Vagina (tissue), 2 donors: ENCODE measurements around the gene NUAK1. TPM values are rescaled to one million over a fixed set of nuclear protein-coding genes. Genes with fewer than 3 reads are reported as not detected.

Experiments used
- DNase-seq, 2 donors: peaks; one replicate each; pipeline ENCODE4 v3.0.0-alpha.2; 2017; ENCODE audit errors: extremely low spot score in 2 of 2
- H3K27ac ChIP-seq: fragments of 200-600 bp; sonication (generic); one replicate; pipeline ENCODE4 v1.5.1; 2019
- H3K27me3 ChIP-seq: fragments of 200-600 bp; sonication (generic); one replicate; pipeline ENCODE4 v1.5.1; 2019
- H3K36me3 ChIP-seq, 2 donors: fragments of 200-600 bp; sonication (generic); one replicate each; pipeline ENCODE4 v1.5.1; 2017 to 2019
- H3K4me1 ChIP-seq: fragments of 200-600 bp; sonication (generic); one replicate; pipeline ENCODE4 v1.5.1; 2019
- H3K4me3 ChIP-seq, 2 donors: fragments of 200-600 bp; sonication (generic); 1 replicate in 1 of 2; 2 replicates in 1 of 2; pipeline ENCODE4 v1.5.1; 2016 to 2019
- H3K9me3 ChIP-seq: fragments of 200-600 bp; sonication (generic); one replicate; pipeline ENCODE4 v1.5.1; 2019
- POLR2A ChIP-seq, 2 donors: fragments of 450-650 bp; IDR thresholded peaks; one replicate each; pipeline ENCODE4 v1.6.1; 2017; ENCODE audit warnings: antibody characterized with exemption in 2 of 2, mild to moderate bottlenecking in 2 of 2, moderate library complexity in 2 of 2
- POLR2AphosphoS5 ChIP-seq, 2 donors: sonication (generic); formaldehyde crosslinking; IDR thresholded peaks; one replicate each; pipeline ENCODE4 v1.9.0; 2017; ENCODE audit warnings: antibody characterized with exemption in 2 of 2, mild to moderate bottlenecking in 2 of 2, low read depth in 1 of 2; ENCODE audit not compliant: insufficient read depth in 1 of 2
- intact Hi-C: fragments of 100-400 bp; cut with DNase I; formaldehyde crosslinking; loops from one replicate; pipeline ENCODE4 v1.15.1; 2023
- total RNA-seq: library from RNA; depleted of rRNA; stranded (reverse); fragments of >200 nt; gene quantifications from one replicate; pipeline ENCODE4 v1.2.3, GENCODE V29; 2016
- TF ChIP-seq, protein P1 (sequence below), 3 experiments: fragments of 450-650 bp in 2 of 3; fragments of 200-600 bp in 1 of 3; sonication (generic) in 1 of 3; IDR thresholded peaks; one replicate each; pipeline ENCODE4 v1.5.1; 2017 to 2019; ENCODE audit warnings: antibody characterized with exemption in 3 of 3, mild to moderate bottlenecking in 2 of 3, moderate library complexity in 2 of 3

NUAK1 gene
- total RNA-seq, 1 donor from 2014 or later, result 22.8 TPM

DNA sequence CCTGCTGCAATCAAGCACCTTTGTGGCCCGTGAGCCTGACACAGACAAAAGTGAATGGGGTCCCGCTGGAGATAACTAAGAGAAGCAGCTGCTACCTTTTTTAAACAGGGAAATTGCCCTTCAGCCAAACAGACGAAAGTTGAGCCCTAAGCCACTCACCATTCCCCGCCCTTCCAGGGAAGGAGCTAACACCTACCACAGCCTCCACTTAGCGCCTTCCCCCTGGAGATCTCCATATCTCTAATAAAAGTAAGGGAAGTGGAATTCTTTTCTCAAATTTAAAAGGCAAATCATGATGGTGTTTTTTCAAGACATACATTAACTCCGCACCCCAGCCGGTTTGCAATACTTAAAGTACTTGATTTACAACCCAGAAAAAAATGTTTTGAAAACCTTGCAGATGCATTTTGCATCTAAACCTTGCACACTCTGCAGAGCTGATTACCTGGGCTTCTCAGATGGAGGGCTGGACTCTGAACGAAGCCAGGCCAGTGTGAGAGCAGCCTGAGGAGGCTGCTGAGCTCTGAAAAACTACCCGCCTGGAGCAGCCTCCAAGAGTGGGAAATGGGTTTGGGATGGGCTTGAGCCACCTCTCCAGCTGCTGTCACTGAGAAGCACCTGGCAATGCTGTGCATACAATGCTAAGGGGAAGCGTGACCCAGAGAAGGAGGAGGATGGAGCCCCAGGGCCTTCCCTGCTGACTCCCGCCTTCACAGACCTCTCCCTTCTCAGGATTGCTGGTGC is 10.0 kb downstream of the NUAK1 start:
- Histone ChIP-seq H3K27ac (peak overlapping the region; percentile 76), H3K4me1 (peaks cover 98% of the 10 kb centered on the region), H3K36me3 (no peaks in the 10 kb centered on the region), H3K9me3 (no peaks in the 10 kb centered on the region), H3K4me3 (no peak overlapping the region), H3K27me3 (no peaks in the 10 kb centered on the region)
- intact Hi-C loops, result no loop called here
- TF ChIP-seq POLR2AphosphoS5 (IDR thresholded peaks at IDR 0.05; ENCODE audit: insufficient read depth in 1 of 2, low read depth in 1 of 2) (no peak), POLR2A (IDR thresholded peaks at IDR 0.05) (no peak)
- TF ChIP-seq, protein P1, sequence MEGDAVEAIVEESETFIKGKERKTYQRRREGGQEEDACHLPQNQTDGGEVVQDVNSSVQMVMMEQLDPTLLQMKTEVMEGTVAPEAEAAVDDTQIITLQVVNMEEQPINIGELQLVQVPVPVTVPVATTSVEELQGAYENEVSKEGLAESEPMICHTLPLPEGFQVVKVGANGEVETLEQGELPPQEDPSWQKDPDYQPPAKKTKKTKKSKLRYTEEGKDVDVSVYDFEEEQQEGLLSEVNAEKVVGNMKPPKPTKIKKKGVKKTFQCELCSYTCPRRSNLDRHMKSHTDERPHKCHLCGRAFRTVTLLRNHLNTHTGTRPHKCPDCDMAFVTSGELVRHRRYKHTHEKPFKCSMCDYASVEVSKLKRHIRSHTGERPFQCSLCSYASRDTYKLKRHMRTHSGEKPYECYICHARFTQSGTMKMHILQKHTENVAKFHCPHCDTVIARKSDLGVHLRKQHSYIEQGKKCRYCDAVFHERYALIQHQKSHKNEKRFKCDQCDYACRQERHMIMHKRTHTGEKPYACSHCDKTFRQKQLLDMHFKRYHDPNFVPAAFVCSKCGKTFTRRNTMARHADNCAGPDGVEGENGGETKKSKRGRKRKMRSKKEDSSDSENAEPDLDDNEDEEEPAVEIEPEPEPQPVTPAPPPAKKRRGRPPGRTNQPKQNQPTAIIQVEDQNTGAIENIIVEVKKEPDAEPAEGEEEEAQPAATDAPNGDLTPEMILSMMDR (IDR thresholded peaks at IDR 0.05), result no peak
- no peak for DNase-seq

DNA sequence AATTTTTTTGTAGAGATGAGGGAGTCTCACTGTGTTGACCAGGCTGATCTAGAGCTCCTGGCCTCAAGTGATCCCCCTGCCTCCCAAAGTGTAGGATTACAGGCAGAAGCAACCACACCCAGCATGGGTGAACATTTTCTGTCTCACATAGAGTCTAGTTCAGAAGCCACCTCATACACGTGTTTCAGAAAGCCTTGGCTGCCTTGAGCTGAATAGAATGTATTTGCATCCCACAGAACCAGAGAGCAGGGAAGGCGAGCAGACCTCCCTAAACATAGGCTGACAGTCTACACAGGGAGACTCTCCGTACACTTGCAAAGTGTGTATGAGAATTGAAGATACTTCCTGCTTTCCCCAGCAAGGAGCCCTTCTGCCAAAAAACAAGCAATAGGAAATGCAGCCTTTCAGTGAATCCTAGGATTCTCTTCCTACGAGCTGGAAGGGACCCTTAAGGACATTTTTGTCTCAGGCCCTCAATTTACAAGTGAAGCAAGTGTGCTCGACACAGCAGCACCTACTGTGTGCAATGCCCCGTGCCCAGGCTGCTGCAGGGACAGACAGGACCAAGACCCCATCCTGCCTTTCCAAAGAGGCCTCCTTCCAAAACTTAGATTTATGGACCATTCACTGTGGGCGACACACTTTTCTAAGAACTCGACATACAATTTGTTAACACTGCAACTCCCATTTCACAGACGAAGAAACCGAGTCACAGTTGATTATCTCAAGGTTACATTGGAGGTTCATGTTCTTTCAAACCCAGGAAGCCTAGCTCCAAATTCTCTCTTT is 11.2 kb downstream of the NUAK1 start:
- DNase-seq, result no peak
- H3K4me1 ChIP-seq, result peaks cover 98% of the 10 kb centered on the region

DNA sequence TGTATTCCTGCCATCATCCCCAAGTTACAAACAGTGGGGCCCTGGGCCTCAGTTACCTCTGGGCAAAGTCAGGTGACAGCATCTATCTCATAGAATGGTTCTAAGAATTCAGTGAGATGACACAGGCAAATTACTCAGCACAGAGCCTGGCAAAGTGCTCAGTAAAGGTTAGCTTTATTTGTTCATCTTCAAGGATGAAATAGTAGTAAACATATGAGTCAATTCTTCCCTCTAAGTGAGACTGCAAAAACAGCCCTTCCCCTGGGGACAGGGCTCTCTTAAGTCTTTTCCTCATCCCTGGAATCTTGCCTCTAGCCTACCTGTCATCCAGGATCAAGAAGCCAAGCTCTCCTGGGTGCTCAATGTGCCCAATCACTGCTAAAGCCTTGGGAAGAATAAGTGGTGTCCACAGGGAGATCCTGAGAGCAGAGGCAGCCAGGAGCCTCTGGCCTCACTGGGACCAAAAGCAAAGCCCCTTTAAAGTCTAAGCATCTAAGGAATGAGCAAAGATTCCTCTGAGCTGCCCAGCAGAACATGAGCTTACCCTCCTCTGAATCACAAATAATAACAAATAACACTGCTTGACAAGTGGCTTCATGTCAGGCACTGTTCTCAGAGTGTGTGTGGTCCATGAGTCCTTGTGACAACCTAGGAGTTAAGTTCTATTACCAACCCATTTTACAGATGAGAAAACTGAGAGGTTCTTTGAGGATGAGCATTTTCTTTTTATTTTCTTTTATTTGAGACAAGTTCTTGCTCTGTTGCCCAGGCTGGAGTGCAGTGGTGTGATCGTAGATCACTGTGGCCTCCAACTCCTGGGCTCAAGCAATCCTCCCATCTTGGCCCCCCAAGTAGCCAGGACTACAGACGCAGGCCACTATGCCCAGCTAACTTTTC is 12.1 kb downstream of the NUAK1 start:
- no peak overlapping the region for H3K4me3 ChIP-seq
- peak overlapping the region; percentile 76 for H3K27ac ChIP-seq
- TF ChIP-seq POLR2AphosphoS5 (IDR thresholded peaks at IDR 0.05; ENCODE audit: insufficient read depth in 1 of 2, low read depth in 1 of 2) (peak in 1 of 2 donors; percentile 79), POLR2A (IDR thresholded peaks at IDR 0.05) (no peak)
- TF ChIP-seq, protein P1 (IDR thresholded peaks at IDR 0.05), result no peak
- no peak for DNase-seq
- no peaks in the 10 kb centered on the region for H3K27me3 ChIP-seq
- no peaks in the 10 kb centered on the region for H3K9me3 ChIP-seq
- H3K36me3 ChIP-seq, result no peaks in the 10 kb centered on the region
- intact Hi-C loops, result no loop called here
- peaks cover 98% of the 10 kb centered on the region for H3K4me1 ChIP-seq

More for the DNA sequence above, 11.2 kb downstream of the NUAK1 start:
- intact Hi-C loops, result no loop called here
- TF ChIP-seq POLR2A (IDR thresholded peaks at IDR 0.05) (no peak), POLR2AphosphoS5 (IDR thresholded peaks at IDR 0.05; ENCODE audit: insufficient read depth in 1 of 2, low read depth in 1 of 2) (no peak)
- TF ChIP-seq, protein P1 (IDR thresholded peaks at IDR 0.05), result no peak
- Histone ChIP-seq H3K36me3 (no peaks in the 10 kb centered on the region), H3K9me3 (no peaks in the 10 kb centered on the region), H3K27ac (peak overlapping the region; percentile 76), H3K27me3 (no peaks in the 10 kb centered on the region), H3K4me3 (no peak overlapping the region)

DNA sequence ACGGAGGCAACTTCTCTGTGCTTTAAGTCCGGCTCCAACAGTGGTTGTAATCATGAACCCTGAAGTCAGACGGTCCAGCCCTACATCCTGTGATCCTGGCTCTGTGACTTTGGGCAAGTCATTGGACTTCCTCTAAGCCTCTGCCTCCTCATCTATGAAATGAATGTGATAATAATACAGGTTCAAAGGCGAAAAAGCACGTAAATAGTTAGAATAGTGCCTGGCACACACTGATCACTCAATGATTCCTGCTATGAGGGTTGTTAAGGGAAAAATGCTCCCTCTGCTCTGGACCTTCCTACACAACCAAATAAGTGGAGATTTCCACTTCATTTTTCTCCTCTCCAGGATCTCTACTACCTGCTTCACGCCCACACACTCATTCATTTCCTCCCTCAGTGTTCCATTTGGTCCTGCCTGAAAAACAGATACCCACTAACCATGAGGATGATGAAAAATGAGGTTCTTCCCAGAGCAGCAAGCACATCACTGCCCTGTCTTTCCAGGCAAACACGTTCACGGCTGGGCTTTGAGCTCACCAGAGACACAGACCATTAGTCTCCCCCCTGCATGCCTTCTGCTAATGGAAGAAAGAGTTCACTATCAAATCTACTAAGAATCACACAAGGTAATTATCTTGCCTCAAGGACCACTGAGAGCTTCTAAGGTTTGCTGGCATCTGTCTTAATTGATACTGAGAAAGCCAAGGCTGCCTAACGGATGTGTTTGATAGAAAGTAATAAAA is 13.2 kb downstream of the NUAK1 start:
- TF ChIP-seq, protein P1 (IDR thresholded peaks at IDR 0.05), result no peak
- TF ChIP-seq POLR2AphosphoS5 (IDR thresholded peaks at IDR 0.05; ENCODE audit: insufficient read depth in 1 of 2, low read depth in 1 of 2), result no peak
- TF ChIP-seq POLR2A (IDR thresholded peaks at IDR 0.05), result no peak
- H3K36me3 ChIP-seq, result no peaks in the 10 kb centered on the region

More for the DNA sequence above, 13.2 kb downstream of the NUAK1 start:
- Histone ChIP-seq H3K4me1 (peaks cover 98% of the 10 kb centered on the region), H3K27ac (peak overlapping the region; percentile 76), H3K27me3 (no peaks in the 10 kb centered on the region), H3K4me3 (no peak overlapping the region), H3K9me3 (no peaks in the 10 kb centered on the region)
- intact Hi-C loops, result no loop called here
- no peak for DNase-seq
